ENCODE data around the gene RAD50.

DNA sequence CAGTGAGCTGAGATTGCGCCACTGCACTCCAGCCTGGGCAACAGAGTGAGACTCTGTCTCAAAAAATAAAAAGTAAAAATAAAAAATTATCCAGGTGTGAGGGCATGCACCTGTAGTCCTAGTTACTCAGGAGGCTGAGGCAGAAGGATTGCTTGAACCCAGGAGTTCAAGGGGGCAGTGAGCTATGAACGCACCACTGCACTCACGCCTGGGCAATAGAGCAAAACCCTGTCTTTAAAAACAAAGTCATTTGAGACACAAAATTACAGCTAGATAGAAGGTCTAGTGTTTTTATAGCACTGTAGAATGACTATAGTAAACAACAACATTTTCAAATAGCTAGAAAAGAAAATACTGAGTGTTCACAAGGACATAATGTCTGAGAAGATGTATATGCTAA lies 133.4 kb downstream of the RAD50 start:
- TF ChIP-seq, protein P1, sequence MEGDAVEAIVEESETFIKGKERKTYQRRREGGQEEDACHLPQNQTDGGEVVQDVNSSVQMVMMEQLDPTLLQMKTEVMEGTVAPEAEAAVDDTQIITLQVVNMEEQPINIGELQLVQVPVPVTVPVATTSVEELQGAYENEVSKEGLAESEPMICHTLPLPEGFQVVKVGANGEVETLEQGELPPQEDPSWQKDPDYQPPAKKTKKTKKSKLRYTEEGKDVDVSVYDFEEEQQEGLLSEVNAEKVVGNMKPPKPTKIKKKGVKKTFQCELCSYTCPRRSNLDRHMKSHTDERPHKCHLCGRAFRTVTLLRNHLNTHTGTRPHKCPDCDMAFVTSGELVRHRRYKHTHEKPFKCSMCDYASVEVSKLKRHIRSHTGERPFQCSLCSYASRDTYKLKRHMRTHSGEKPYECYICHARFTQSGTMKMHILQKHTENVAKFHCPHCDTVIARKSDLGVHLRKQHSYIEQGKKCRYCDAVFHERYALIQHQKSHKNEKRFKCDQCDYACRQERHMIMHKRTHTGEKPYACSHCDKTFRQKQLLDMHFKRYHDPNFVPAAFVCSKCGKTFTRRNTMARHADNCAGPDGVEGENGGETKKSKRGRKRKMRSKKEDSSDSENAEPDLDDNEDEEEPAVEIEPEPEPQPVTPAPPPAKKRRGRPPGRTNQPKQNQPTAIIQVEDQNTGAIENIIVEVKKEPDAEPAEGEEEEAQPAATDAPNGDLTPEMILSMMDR (IDR thresholded peaks at IDR 0.05) = no peak
- TF ChIP-seq POLR2A (IDR thresholded peaks at IDR 0.05) (no peak), EP300 (IDR thresholded peaks at IDR 0.05) (no peak), POLR2AphosphoS5 (IDR thresholded peaks at IDR 0.05) (no peak)
